Vagina (tissue), 2 donors: Measurements from ENCODE around the gene NDUFS2.

Source experiments
- CTCF ChIP-seq, 3 experiments: fragments of 450-650 bp in 2 of 3; fragments of 200-600 bp in 1 of 3; sonication (generic) in 1 of 3; IDR thresholded peaks; one replicate each; pipeline ENCODE4 v1.5.1; 2017 to 2019; ENCODE audit warnings: antibody characterized with exemption in 3 of 3, mild to moderate bottlenecking in 2 of 3, moderate library complexity in 2 of 3
- POLR2A ChIP-seq, 2 donors: fragments of 450-650 bp; IDR thresholded peaks; one replicate each; pipeline ENCODE4 v1.6.1; 2017; ENCODE audit warnings: antibody characterized with exemption in 2 of 2, mild to moderate bottlenecking in 2 of 2, moderate library complexity in 2 of 2
- POLR2AphosphoS5 ChIP-seq, 2 donors: sonication (generic); formaldehyde crosslinking; IDR thresholded peaks; one replicate each; pipeline ENCODE4 v1.9.0; 2017; ENCODE audit warnings: antibody characterized with exemption in 2 of 2, mild to moderate bottlenecking in 2 of 2, low read depth in 1 of 2; ENCODE audit not compliant: insufficient read depth in 1 of 2

DNA sequence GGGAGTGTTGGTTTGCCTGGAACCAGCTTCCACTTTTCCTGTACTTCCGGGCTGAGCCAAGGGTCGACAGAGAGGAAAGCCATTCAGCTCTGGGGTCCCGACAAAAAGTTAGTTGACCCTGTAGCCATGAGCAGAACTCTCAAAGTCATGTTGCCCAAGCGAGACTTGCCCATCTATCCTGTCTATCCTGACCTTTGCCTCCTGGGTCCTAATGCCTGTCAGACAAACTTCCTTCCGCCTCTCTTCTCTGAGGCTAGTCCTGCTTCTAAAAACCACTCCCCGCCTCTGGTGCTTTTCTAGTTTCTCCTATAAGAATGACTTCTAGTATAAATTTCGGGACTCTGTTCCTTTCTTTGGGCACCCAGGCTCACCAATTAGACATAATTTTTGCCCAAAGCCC, 48.7 kb downstream of the NDUFS2 start:
- TF ChIP-seq POLR2AphosphoS5 (IDR thresholded peaks at IDR 0.05; ENCODE audit: insufficient read depth in 1 of 2, low read depth in 1 of 2) (no peak), POLR2A (IDR thresholded peaks at IDR 0.05) (no peak), CTCF (IDR thresholded peaks at IDR 0.05) (no peak)
